ENCODE measurements around the gene VPREB3.

The VPREB3 gene

DNA sequence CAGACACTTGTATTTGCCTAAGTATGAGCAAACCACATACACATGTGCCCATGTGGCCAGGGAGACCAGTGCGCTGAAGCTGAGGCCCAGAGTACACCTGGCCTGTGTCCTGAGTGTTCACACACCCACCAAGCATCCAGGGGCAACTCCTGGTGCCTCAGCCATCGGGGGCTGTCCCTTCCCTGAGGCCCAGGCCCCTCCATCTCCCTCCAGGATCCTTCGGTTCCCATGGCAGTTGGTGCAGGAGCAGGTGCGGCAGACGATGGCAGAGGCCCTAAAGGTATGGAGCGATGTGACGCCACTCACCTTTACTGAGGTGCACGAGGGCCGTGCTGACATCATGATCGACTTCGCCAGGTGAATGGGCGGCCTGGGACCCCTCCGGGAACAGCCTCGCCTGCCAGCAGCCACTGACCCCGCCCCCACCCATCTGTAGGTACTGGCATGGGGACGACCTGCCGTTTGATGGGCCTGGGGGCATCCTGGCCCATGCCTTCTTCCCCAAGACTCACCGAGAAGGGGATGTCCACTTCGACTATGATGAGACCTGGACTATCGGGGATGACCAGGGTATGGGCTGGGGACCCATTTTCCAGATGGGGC is 26.0 kb upstream of the VPREB3 start:
- Histone ChIP-seq H3K4me2 (ENCODE audit: low read depth, low read length, poor library complexity, severe bottlenecking) (no peak overlapping the region), H2AFZ (ENCODE audit: low read depth, low read length, severe bottlenecking) (no peak overlapping the region), H3K27me3 (ENCODE audit: low read length) (no peaks in the 10 kb centered on the region), H3K9ac (ENCODE audit: low read length) (no peak overlapping the region), H3K9me3 (ENCODE audit: insufficient read depth, low read length) (no peaks in the 10 kb centered on the region), H3F3A (ENCODE audit: insufficient read depth) (no peaks in the 10 kb centered on the region), H3K9me2 (replicated peaks; ENCODE audit: insufficient read depth, low read length) (no peaks in the 10 kb centered on the region), H3K79me2 (ENCODE audit: insufficient read depth, low read length) (no peaks in the 10 kb centered on the region), H3K36me3 (ENCODE audit: low read length) (no peaks in the 10 kb centered on the region), H3K4me3 (ENCODE audit: insufficient read depth, low read length, poor library complexity, severe bottlenecking) (no peak overlapping the region), H4K20me1 (ENCODE audit: low read depth, low read length) (no peaks in the 10 kb centered on the region), H3K27ac (ENCODE audit: low read depth, low read length) (no peak overlapping the region)
- TF ChIP-seq, protein P1, sequence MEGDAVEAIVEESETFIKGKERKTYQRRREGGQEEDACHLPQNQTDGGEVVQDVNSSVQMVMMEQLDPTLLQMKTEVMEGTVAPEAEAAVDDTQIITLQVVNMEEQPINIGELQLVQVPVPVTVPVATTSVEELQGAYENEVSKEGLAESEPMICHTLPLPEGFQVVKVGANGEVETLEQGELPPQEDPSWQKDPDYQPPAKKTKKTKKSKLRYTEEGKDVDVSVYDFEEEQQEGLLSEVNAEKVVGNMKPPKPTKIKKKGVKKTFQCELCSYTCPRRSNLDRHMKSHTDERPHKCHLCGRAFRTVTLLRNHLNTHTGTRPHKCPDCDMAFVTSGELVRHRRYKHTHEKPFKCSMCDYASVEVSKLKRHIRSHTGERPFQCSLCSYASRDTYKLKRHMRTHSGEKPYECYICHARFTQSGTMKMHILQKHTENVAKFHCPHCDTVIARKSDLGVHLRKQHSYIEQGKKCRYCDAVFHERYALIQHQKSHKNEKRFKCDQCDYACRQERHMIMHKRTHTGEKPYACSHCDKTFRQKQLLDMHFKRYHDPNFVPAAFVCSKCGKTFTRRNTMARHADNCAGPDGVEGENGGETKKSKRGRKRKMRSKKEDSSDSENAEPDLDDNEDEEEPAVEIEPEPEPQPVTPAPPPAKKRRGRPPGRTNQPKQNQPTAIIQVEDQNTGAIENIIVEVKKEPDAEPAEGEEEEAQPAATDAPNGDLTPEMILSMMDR (IDR thresholded peaks at IDR 0.05; ENCODE audit: insufficient read depth, low read length, poor library complexity, severe bottlenecking) = no peak
- no peak for TF ChIP-seq EZH2phosphoT487 (conservative IDR thresholded peaks at IDR 0.05; ENCODE audit: low read length)

DNA sequence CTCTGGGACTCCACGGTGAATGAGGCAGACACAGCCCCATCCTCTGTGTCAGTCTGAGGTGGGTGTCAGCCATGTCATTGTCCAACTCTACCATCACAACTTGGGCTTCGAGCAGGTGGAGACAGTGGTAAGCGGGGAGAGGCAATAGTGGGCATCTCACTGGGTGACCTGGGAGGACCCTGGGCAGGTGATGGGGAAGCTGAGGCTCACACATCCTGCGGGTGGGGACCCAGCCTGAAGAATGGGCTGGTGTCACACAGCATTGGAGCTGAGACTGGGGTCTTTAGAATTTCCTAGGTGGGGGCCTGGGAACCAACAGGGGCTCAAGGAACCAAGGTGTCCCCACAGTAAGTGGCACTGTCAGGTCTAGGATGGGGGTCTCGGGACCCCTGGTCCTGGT is 25.5 kb upstream of the VPREB3 start:
- H3K9ac ChIP-seq (ENCODE audit: low read length) = no peak overlapping the region
- no peaks in the 10 kb centered on the region for H3K9me2 ChIP-seq (replicated peaks; ENCODE audit: insufficient read depth, low read length)
- H3K36me3 ChIP-seq (ENCODE audit: low read length) = no peaks in the 10 kb centered on the region
- H3K27me3 ChIP-seq (ENCODE audit: low read length) = no peaks in the 10 kb centered on the region
- H2AFZ ChIP-seq (ENCODE audit: low read depth, low read length, severe bottlenecking) = no peak overlapping the region
- H4K20me1 ChIP-seq (ENCODE audit: low read depth, low read length) = no peaks in the 10 kb centered on the region
- no peak overlapping the region for H3K4me2 ChIP-seq (ENCODE audit: low read depth, low read length, poor library complexity, severe bottlenecking)
- H3K4me3 ChIP-seq (ENCODE audit: insufficient read depth, low read length, poor library complexity, severe bottlenecking) = no peak overlapping the region
- no peaks in the 10 kb centered on the region for H3F3A ChIP-seq (ENCODE audit: insufficient read depth)
- H3K79me2 ChIP-seq (ENCODE audit: insufficient read depth, low read length) = no peaks in the 10 kb centered on the region
- no peak for TF ChIP-seq EZH2phosphoT487 (conservative IDR thresholded peaks at IDR 0.05; ENCODE audit: low read length)
- TF ChIP-seq, protein P1 (IDR thresholded peaks at IDR 0.05; ENCODE audit: insufficient read depth, low read length, poor library complexity, severe bottlenecking) = no peak
- H3K9me3 ChIP-seq (ENCODE audit: insufficient read depth, low read length) = no peaks in the 10 kb centered on the region
- H3K27ac ChIP-seq (ENCODE audit: low read depth, low read length) = no peak overlapping the region

DNA sequence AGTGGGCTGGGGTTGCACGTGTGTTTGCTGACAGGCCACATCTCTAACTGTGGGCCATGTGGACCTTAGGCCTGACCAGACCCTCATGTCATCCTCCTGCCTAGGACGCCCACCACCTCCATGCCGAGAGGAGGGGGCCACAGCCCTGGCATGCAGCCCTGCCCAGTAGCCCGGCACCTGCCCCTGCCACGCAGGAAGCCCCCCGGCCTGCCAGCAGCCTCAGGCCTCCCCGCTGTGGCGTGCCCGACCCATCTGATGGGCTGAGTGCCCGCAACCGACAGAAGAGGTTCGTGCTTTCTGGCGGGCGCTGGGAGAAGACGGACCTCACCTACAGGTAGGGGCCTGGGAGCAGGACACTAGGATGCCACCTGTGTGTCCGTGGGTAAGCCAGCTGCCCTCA is 24.9 kb upstream of the VPREB3 start:
- TF ChIP-seq, protein P1 (IDR thresholded peaks at IDR 0.05; ENCODE audit: insufficient read depth, low read length, poor library complexity, severe bottlenecking) = no peak
- TF ChIP-seq EZH2phosphoT487 (conservative IDR thresholded peaks at IDR 0.05; ENCODE audit: low read length) = no peak
- H3K9me3 ChIP-seq (ENCODE audit: insufficient read depth, low read length) = no peaks in the 10 kb centered on the region
- no peaks in the 10 kb centered on the region for H3K36me3 ChIP-seq (ENCODE audit: low read length)
- H3K27me3 ChIP-seq (ENCODE audit: low read length) = no peaks in the 10 kb centered on the region
- no peak overlapping the region for H3K9ac ChIP-seq (ENCODE audit: low read length)
- H3K9me2 ChIP-seq (replicated peaks; ENCODE audit: insufficient read depth, low read length) = no peaks in the 10 kb centered on the region
- H3K27ac ChIP-seq (ENCODE audit: low read depth, low read length) = no peak overlapping the region
- no peak overlapping the region for H3K4me2 ChIP-seq (ENCODE audit: low read depth, low read length, poor library complexity, severe bottlenecking)
- no peaks in the 10 kb centered on the region for H3K79me2 ChIP-seq (ENCODE audit: insufficient read depth, low read length)
- H3K4me3 ChIP-seq (ENCODE audit: insufficient read depth, low read length, poor library complexity, severe bottlenecking) = no peak overlapping the region
- no peaks in the 10 kb centered on the region for H3F3A ChIP-seq (ENCODE audit: insufficient read depth)
- H2AFZ ChIP-seq (ENCODE audit: low read depth, low read length, severe bottlenecking) = no peak overlapping the region
- no peaks in the 10 kb centered on the region for H4K20me1 ChIP-seq (ENCODE audit: low read depth, low read length)
